ENCODE results near the gene RNF149. TPM values are rescaled to one million over a fixed set of nuclear protein-coding genes. Genes with fewer than 3 reads are reported as not detected.

RNF149 gene
- total and polyA plus RNA-seq, 9 of the 15 experiments (the other 6 are each of a cell fraction or from before 2014, with no cell fraction given), result 9.0 to 31.5 (median 22.8) TPM

DNA sequence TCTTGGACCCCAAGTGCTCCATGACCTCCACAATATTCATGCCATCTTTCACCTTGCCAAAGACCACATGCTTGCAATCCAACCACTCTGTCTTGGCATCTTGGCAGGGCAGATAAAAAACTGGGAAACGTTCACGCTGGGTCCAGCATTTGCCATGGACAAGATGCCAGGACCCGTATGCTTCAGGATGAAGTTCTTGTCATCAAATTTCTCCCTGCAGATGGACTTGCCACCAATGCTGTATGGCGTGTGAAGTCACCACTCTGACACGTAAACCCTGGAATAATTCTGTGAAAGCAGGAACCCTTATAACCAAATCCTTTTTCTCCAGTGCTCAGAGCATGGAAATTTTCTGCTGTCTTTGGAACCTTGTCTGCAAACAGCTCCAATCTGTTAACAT, 34.4 kb downstream of the RNF149 start (continued):
- TF ChIP-seq SUPT5H (IDR thresholded peaks at IDR 0.05) (no peak), SMARCB1 (IDR thresholded peaks at IDR 0.05; ENCODE audit: insufficient read length, low read depth) (no peak), KAT2B (IDR thresholded peaks at IDR 0.05; ENCODE audit: low read depth, low read length) (no peak), ZNF384 (IDR thresholded peaks at IDR 0.05; ENCODE audit: low read depth, low read length) (no peak), ZNF668 (CRISPR knock-in tag; IDR thresholded peaks at IDR 0.05) (no peak)
- TF ChIP-seq, protein P1, sequence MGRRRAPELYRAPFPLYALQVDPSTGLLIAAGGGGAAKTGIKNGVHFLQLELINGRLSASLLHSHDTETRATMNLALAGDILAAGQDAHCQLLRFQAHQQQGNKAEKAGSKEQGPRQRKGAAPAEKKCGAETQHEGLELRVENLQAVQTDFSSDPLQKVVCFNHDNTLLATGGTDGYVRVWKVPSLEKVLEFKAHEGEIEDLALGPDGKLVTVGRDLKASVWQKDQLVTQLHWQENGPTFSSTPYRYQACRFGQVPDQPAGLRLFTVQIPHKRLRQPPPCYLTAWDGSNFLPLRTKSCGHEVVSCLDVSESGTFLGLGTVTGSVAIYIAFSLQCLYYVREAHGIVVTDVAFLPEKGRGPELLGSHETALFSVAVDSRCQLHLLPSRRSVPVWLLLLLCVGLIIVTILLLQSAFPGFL (CRISPR knock-in tag; IDR thresholded peaks at IDR 0.05), result no peak
- TF ChIP-seq, protein P2, sequence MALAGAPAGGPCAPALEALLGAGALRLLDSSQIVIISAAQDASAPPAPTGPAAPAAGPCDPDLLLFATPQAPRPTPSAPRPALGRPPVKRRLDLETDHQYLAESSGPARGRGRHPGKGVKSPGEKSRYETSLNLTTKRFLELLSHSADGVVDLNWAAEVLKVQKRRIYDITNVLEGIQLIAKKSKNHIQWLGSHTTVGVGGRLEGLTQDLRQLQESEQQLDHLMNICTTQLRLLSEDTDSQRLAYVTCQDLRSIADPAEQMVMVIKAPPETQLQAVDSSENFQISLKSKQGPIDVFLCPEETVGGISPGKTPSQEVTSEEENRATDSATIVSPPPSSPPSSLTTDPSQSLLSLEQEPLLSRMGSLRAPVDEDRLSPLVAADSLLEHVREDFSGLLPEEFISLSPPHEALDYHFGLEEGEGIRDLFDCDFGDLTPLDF (CRISPR knock-in tag; IDR thresholded peaks at IDR 0.05), result no peak

DNA sequence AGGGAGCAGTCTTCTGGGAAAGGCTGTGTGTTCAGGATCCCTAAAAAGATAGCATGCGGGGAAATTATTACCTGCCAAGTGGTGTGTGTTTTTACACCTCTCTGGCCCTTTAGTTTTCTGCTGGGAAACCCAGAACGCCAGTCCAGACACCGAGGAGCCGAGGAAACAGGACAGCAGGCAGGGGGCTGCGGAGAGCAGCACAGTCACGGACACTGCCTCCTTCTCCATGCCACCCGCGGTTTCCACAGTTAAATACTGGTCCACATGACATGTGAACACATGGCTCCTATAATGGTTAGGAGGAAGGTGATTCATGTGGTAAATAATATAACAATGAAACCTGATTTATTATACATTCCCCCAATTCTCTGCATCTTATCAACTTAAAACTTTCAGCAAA, 35.4 kb downstream of the RNF149 start:
- Histone ChIP-seq H3K27me3 (ENCODE audit: control insufficient read depth in 2 of 2, insufficient read depth in 2 of 2, low read length in 2 of 2) (no peaks in the 10 kb centered on the region), H3K27ac (ENCODE audit: extremely low read depth, low read depth, low read length) (no peak overlapping the region), H2AFZ (ENCODE audit: low read depth, low read length) (no peak overlapping the region), H3K79me2 (ENCODE audit: control insufficient read depth, insufficient read depth, low read length) (no peaks in the 10 kb centered on the region), H3K4me3 (no peak overlapping the region), H3K9me3 (replicated peaks; ENCODE audit: control insufficient read depth, insufficient read depth, low read depth, low read length) (no peaks in the 10 kb centered on the region), H3K4me2 (ENCODE audit: insufficient read depth, low read length) (no peak overlapping the region), H3K9ac (ENCODE audit: insufficient read depth in 1 of 2, low read depth in 2 of 2, low read length in 2 of 2) (no peak overlapping the region), H3K9me1 (ENCODE audit: control insufficient read depth, insufficient read depth, low read length) (no peaks in the 10 kb centered on the region), H3K4me1 (replicated peaks in 1 of 2; ENCODE audit: control insufficient read depth in 2 of 2, insufficient read depth in 2 of 2, low read length in 2 of 2) (no peaks in the 10 kb centered on the region), H3K36me3 (ENCODE audit: control insufficient read depth, insufficient read depth, low read length) (peaks cover 84% of the 10 kb centered on the region), H4K20me1 (replicated peaks; ENCODE audit: control insufficient read depth, insufficient read depth, low read length) (no peaks in the 10 kb centered on the region)
- in situ Hi-C loops (cut with MboI) (no loop called here), intact Hi-C loops (cut with micrococcal nuclease) (no loop called here)
- ChIA-PET POLR2A (no interaction called here), CTCF (ENCODE audit: low intra/inter-chr PET ratio) (no interaction called here)
- DNase-seq (ENCODE audit: extremely low read depth in 1 of 4, low spot score in 3 of 4), result no peak
- no TSS peak for BruUV-seq (replicated peaks)
- peak; percentile 35; the same call in 2 of the 3 replicates for ATAC-seq
- FAIRE-seq, result no peak
- TF ChIP-seq BRF1 (IDR thresholded peaks at IDR 0.05; ENCODE audit: borderline replicate concordance, extremely low read depth, insufficient read length) (no peak), RCOR1 (IDR thresholded peaks at IDR 0.05; ENCODE audit: borderline replicate concordance in 1 of 2, low read depth in 2 of 2, low read length in 2 of 2) (no peak)
- TF ChIP-seq, protein P3, sequence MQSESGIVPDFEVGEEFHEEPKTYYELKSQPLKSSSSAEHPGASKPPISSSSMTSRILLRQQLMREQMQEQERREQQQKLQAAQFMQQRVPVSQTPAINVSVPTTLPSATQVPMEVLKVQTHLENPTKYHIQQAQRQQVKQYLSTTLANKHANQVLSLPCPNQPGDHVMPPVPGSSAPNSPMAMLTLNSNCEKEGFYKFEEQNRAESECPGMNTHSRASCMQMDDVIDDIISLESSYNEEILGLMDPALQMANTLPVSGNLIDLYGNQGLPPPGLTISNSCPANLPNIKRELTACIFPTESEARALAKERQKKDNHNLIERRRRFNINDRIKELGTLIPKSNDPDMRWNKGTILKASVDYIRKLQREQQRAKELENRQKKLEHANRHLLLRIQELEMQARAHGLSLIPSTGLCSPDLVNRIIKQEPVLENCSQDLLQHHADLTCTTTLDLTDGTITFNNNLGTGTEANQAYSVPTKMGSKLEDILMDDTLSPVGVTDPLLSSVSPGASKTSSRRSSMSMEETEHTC (IDR thresholded peaks at IDR 0.05), result no peak
- WGBS (ENCODE audit: insufficient coverage, low coverage, missing lambda C conversion rate), result 90% methylated on average over 8 of the region's 8 CpGs
